EL (cell line): ENCODE data around the gene RUNX3.
"Not testable (repeated sequence)": the region's sequence is repeated elsewhere in the genome, so short reads cannot be mapped to it uniquely, and the experiment has no call there.

Source experiments
- DNase-seq: peaks from one replicate; pipeline ENCODE4 v3.0.0-alpha.2; 2016

Gene RUNX3

DNA sequence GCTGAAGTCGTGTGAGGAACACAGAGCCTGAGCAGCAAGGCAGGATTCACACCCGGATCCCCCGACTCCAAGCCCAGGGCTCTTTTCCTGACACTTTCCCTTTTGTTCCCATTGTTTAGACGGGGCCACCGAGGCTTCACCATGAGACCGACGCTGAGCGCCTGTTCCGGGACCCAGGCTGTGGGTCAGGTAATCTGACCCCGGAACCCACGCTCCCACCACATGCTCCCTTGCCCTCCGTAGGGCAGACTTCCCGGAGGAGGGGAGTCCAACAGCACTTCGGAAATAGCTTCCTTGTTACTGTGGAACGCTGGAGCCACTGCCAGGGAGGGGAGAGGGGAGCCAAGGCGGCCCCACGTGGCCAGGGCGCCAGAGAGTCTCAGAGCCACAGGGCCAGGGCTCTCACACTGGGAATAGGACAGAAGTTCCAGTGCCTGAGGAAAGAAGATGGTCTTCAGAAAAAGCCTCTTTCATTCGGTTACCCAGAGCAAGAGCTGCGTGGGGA is 18.4 kb downstream of the RUNX3 start:
- DNase-seq = no peak

DNA sequence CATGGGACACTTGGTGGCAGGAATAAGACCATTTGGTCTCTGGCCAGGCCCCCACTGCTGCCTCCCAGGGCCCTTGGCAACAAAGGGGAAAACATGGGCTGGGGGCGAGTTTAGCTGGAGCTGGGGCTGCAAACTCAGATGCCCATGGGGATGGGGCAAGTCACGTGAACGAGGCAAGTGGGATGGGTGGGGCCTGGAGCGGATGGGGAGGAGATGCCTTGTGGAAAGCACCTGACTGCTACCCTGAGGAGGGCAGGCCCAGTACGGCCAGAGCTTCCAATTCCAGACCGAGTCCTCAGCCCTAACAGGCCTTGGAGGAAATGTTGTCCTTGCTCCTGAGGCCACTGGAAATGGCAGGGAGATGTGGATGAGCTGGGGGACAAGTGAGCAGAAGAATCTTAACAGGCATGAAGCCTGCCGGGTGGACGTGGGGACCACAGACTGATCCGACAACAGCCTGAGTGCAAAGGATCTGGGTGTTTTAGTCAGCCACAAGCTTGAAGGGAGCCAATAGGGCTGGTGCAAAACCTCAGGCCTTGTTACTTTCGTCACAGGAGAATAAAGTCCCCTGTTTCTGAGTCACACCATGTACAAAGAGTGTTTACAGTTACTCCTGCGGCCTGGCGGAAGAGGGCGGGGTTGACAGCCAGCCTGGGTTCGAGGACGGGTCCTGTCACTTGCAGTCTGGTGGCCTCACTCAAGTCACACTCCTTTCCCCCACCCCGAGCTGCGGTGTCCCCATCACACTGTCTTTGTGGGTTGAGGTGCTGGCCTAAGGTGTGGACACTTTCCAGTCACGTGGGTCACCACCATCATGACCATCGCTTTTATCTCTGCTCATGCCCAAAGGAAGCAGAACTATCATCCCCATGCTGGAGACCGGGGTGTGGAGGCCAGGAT is 19.1 kb downstream of the RUNX3 start:
- DNase-seq = no peak

DNA sequence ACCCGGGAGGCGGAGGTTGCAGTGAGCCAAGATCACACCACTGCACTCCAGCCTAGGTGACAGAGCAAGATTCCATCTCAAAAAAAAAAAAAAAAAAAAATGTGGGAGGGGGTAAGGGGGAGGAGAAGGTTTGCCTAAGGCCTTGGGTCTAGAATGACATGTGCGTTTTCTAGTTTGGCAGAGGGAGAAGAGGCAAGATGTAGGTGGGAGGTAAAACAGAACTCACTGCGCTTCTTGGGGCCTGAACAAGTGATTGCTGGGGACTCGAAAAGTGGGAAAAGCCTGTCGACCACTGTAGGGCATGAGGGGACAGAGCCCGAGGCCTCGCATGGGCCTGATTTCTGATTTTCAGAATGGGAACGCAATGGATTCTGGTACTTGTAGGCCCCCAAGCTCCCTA is 19.9 kb downstream of the RUNX3 start:
- no peak for DNase-seq

DNA sequence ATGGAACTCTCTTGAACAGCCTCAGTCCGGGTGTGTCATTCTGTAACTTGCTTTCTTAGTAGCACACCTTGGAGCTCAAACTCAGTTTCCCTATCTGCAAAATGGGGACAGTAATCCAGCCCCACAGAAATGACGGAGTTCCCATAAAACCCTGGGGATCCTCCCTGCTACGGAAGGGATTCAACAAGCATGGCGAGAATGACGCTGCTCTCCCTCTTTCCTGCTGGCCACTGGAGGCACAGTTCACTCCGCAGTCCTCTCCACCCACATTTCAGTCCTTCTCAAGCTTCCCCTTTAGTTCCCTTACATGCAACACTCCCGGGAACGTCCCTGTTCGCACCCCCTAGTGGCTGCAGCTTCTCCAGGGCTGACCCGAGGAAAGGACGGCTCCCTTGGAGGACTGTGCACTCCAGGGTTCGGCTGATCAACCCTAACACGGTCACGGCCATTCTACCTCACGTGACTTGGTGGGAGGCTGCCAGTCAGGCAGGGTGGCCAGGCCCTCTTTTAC is 20.6 kb downstream of the RUNX3 start:
- peak; percentile 42 for DNase-seq

DNA sequence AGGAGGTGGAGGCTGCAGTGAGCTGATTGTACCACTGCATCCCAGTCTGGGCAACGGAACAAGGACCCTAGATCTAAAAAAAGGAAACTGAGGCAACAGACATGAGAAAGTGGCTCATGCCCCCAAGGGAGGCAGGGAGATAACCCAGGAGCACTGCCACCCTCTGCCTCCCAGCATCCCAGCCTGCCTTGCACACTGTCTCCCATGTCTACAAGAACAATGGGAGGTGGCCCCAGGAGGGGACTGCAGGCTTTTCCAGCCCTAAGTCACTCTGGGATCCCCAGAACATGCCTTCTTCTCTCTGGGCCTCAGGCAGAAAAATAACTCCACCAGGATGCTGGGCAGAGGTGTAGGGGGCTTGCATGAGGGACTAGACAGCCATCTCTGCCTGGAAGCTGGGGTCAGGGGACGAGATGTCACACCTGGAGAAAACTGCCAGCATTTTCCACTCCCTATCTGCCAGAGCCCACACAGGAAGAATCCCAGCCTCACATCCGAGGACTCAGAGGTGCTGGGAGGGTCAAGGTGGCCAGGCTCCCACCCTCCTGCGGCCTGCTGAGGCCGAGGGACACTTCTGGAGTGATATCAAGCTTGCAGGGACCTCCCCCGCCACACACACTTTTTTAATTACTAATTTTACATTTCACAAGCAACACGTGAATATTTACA is 21.4 kb downstream of the RUNX3 start:
- DNase-seq = no peak

DNA sequence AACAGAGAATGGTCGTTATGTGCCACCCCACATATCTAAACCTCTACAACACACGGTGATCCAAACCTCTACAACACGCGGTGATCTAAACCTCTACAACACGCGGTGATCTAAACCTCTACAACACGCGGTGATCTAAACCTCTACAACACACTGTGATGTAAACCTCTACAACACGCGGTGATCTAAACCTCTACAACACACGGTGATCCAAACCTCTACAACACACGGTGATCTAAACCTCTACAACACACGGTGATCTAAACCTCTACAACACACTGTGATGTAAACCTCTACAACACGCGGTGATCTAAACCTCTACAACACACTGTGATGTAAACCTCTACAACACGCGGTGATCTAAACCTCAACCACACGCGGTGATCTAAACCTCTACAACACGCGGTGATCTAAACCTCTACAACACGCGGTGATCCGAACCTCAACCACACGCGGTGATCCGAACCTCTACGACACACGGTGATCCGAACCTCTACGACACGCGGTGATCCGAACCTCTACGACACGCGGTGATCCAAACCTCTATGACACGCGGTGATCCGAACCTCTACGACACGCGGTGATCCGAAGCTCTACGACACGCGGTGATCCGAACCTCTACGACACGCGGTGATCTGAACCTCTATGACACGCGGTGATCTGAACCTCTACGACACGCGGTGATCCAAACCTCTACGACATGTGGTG is 22.3 kb downstream of the RUNX3 start:
- not testable (repeated sequence) for DNase-seq

DNA sequence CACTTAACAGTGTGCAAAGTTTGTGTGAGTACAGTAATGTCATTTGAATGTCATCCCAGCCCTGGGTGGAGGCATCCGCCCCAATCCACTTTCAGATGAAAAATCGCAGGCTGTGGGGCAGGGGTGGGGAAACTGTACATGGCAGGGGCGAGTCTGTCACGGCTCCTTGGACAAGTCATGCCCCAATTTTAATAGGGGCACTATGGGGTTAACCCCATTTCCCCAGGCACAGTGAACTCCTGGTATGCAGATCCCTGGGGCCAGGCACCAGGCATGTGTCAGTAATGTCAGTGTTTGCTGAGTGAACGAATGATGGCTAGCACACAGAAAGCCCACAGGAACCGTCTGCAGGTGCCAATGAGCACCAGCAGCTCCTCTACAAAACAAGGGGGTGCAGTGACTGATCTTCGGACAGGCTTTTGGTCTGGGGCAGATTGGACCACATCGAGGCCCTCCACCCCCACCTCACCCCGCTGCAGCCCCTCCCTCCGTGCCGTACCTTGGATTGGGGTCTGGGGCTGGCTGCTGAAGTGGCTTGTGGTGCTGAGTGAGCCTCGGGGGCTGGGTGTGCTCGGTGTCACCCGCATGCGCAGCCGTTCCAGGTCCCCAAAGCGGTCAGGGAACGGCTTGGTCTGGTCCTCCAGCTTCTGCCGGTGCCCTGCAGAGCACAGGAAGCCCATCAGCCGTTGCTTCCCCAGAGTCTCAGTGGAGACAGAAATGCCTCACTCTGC is 23.2 kb downstream of the RUNX3 start:
- no peak for DNase-seq

DNA sequence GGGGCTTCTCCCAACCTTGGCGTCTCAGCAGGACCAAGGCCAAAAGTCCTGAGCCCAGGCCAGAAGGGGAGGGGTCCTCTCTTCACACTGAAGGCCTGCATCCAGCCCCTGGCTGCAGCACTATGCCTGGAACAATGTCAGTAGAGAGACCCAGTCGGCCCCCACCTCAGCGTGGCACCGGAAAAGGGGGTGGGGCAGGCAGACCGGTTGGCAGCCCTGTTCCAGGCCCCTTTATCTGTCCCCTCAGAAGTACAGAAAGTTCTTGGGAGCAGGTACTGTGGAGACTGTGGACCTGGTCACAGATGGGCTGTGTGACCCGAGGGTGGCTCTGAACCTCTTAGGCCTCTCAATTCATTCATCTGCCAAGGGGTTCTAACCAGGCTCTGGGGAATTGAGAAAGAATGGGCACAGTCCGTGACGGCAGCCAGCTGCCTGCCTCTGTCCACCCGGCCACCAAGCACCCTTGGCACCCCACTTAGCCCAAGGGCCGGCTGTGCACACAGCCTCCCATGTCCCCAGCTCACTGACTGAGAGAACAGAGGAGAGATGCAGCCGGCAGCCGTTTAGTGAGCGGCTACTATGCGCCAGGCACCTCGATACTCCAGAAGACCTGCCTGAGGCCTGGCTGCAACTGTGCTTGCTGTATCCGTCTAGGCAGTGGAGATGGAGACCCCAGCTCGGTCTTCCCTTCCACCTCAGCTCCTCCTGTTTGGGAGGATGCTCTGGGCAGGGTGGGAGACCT is 23.9 kb downstream of the RUNX3 start:
- no peak for DNase-seq

DNA sequence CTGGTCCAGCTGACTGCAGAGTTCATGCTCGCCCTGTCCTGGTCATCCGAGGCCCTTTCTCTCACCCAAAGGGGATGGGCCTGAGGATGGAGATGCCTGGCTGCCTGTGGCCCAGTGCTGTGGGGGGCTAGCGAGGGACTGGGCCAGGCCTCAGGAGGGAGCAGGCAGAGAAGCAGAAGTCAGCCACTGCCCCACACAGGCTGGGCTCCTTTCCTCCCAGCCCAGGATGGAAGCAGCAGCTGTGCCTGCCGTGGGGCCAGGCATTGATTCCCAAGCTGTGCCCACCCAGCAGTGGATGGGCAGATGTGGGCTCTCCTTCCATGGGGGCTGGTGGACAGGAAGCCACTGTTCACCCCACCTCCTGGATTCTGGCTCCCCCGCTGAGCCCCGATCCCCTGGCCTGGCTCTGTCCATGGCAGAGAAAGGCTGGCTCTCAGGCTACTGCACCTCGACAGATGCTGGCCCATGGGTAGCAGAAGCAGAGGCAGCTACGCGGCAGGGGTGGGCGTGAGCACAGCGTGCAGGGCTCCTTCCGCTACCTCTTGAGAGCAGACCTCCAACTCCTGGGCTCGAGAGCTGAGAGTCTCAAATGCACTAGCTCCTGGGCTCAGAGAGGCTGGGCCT is 24.6 kb downstream of the RUNX3 start:
- DNase-seq = no peak

DNA sequence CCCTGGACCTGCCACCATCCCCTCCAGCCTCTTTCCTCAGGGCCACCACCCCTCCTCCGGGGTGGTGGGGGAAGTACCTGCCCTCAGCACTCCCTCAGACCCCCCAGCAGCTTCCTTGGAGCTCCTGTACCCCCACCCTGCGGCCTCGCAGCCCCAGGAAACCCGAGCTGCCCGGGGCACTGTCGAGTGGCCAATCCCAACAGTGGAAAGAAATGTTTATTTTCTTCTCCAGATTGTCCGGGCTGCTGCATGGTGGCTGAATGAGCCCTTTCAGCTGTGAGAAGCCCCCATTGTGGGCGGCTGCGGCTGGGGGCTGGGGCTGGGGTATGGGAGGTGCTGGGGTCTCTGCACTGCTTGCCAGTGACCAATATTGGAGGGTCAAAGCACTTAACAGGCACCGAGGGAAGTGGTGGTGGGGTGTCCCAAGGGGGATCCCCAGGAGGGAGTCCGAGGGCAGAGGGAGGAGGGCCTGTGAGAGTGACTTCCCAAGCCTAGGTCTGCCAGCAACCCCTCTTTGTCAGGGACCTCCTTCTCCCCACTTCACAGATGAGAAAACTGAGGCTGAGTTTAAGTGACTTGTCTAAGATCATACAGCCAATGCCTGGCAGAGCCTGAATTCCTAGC is 25.2 kb downstream of the RUNX3 start:
- no peak for DNase-seq

DNA sequence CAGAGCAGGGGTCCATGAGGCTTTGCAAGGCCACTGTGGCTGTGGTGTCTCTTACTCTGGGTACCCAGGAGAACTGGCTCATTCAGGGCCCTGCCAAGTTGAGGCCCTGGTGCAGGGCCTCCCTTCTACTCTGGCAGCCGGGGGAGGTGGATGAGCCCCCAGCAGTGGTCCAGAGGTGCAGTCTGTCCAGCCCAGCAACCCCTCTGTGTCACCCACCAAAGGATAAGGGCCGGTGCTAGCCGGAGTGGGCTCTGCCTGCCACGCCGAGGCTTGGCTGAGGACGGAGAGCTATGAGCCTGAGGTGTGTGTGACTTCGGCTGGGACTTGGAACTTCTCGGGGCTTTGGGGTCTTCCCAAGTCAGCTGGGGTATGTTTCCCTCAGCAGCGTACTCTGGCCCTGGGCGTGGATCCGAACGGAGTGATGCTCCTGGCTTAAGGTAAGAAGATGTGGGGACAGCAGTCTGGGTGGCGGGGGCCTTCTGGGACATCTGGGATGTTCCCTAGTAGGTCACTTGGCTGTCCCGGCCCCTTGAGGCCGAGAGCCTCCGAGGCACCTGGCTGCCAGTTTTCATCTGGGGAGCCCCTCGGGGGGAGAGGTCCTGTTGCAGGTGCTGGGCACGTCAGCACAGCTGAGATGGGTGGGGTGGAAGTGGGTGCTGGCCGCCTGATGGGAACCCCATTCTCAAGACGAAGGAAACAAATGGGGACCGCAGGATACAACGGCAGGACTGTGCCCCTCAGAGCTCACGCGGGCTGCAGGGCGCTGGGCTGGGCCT is 25.9 kb downstream of the RUNX3 start:
- DNase-seq = no peak

DNA sequence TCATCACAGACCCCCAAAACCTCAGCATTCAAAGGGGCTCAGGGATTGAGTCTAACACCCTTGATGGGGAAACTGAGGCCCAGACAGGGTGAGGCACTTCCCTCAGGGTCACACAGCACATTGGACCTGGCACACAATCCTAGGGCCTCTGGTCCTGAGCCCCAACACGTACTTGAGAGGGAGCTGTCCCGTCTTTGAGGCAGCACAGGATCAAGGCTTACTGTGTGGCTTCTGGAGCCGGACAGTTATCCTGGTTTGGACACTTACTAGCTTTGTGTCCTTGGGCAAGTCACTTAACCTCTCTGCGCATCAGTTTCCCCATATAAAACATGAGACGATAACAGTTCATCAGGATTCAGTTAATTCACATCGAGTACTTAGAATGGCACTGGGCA is 26.5 kb downstream of the RUNX3 start:
- DNase-seq = no peak

DNA sequence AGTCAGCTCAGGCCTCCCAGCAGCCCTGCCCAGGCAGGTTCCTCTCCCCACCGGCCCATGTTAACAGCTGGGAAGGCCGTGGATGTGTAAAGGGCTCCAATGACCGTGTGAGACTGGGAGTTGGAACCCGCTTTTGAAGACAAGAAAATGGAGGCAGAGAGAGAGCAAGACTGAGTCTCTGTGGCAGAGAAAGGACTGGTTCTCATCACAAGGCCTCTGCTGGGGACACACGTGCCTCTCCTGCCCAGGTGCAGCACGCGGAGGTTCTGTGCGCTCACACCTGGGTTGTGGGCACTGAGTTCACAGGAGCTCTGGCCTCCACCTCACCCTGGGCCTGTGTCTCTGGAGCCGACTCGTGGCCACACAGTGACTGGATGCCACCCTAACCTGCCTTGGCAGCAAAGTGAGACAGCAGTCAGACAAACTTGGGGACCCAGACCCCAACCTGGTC is 27.0 kb downstream of the RUNX3 start:
- DNase-seq = no peak

DNA sequence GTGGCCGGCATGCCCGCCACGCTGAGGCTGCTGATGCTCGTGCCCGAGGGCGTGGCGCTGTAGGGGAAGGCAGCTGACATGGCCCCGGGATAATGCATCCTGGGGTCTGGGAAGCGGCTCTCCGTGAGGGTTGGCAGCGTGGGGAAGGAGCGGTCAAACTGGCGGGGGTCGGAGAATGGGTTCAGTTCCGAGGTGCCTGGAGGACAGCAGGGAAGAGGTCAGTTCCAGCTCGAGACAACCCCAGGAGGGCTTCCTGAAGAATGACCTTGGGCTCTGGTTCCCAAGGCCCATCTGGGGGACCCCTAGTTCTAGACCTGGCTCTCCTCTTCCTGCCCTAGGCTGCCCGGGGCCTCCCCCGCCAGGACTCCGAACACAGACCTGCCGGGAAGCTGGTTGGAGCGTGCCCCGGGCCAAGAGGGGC is 27.6 kb downstream of the RUNX3 start:
- DNase-seq = no peak

DNA sequence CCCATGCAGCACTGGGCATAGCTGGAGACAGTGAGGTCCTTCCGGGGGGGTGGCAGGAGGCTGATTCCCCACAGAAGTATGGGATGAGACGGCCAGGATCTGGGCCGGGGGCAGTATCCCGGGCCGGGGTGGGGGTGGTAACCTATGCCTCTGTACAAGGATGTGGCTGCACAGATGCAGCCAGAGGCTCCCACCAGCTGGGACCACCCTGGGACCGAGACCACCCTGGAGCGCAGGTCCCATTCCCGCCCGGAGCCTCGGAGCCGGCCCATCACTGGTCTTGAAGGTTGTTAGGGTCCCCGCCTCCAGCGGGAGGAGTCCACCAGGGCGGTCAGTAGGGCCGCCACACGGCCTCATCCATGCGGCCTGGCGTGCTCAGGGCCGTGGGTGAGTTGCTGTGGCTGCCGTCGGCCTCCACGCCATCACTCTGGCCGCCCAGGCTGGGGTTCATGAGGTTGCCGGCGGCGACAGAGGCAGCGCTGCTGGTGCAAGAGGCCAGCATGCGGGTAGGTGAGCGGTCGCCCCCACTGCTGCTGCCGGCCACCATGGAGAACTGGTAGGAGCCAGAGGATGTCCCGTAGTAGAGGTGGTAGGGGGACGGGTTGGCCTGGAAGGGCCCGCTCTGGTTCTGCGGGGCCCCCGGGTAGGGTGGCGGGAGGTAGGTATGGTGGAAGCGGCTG is 28.1 kb downstream of the RUNX3 start:
- no peak for DNase-seq

DNA sequence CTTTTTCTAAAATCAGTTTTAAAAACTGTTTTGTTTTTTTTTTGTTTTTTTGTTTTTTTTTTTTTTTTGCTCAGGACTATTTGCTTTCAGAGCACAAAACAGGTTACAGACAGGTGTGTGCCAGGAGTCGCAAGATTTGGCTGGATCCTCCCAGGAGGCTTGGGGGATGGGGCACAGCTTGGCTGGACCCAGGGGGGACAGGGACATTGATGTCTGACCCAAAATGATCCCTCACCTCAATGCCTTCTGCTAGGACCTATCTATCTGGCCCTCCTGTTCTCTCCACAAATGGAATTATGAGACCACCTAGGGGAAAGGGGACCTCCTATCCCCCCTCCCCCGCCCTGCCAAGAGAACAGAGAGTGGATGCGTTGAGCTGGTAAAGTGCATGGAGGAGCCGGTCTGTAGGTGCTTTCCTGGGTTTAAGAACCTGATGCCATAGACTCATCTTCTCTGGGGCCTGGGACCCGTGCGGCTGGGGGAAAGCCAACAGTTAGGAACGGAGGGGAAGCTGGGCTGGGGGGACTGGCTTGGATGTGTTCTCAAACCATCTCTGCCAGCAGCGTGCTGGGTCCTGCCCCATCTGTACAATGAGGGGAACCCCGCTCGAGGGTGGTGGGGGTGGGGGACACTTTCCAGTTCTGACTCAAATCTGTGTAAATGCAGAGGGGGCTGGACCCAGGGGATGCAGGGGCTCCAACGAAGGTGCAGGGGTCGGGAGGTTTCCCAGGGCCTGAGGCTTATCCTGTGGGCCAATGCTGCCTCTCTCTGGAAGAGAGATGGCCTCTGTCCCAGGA is 28.9 kb downstream of the RUNX3 start:
- no peak for DNase-seq

DNA sequence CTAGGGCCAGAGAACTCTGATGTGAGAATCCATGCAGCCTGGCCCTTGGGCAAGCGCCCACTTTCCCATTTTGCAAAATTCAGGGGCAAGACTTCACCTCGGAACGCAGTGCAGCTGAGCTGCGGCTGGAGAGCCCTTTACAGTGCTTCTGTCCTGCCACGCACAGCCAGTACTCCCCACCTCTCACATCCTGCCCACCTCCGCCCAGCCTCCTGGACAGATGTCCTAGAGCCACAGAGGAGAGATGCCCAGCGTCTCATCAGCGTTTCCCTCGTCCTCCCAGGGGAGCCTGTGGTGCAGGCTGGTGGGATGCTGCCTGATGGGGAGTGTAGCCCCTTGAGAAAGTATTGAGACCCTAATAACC is 29.6 kb downstream of the RUNX3 start:
- no peak for DNase-seq
